Suprapubic skin (tissue), 4 donors: ENCODE data around the gene DNASE2B. TPM values are rescaled to one million over a fixed set of nuclear protein-coding genes. Genes with fewer than 3 reads are reported as not detected.

Experiments
- DNase-seq, 2 donors: peaks; one replicate each; pipeline ENCODE4 v3.0.0-alpha.2; 2019; ENCODE audit warnings: low spot score in 2 of 2
- H3K27ac ChIP-seq: fragments of 200-600 bp; sonication (generic); one replicate; pipeline ENCODE4 v1.5.1; 2019
- H3K27me3 ChIP-seq: fragments of 200-600 bp; sonication (generic); one replicate; pipeline ENCODE4 v1.5.1; 2019
- H3K36me3 ChIP-seq: fragments of 200-600 bp; sonication (generic); one replicate; pipeline ENCODE4 v1.5.1; 2019
- H3K4me1 ChIP-seq: fragments of 200-600 bp; sonication (generic); one replicate; pipeline ENCODE4 v1.5.1; 2019
- H3K4me3 ChIP-seq: fragments of 200-600 bp; sonication (generic); one replicate; pipeline ENCODE4 v1.5.1; 2019; ENCODE audit warnings: mild to moderate bottlenecking
- H3K9me3 ChIP-seq: fragments of 200-600 bp; sonication (generic); one replicate; pipeline ENCODE4 v1.5.1; 2019
- CTCF ChIP-seq, 2 donors: fragments of 200-600 bp in 1 of 2; fragments of 450-650 bp in 1 of 2; sonication (generic) in 1 of 2; IDR thresholded peaks; one replicate each; pipeline ENCODE4 v1.5.1; 2016 to 2019; ENCODE audit warnings: antibody characterized with exemption in 2 of 2, mild to moderate bottlenecking in 1 of 2, moderate library complexity in 1 of 2
- EP300 ChIP-seq: sonication (generic); formaldehyde crosslinking; IDR thresholded peaks from one replicate; pipeline ENCODE4 v1.6.1; 2017; ENCODE audit warnings: antibody characterized with exemption
- POLR2A ChIP-seq, 2 donors: fragments of 450-650 bp; IDR thresholded peaks; one replicate each; pipeline ENCODE4 v1.6.1; 2017; ENCODE audit warnings: antibody characterized with exemption in 2 of 2, mild to moderate bottlenecking in 2 of 2, moderate library complexity in 2 of 2
- POLR2AphosphoS5 ChIP-seq, 3 donors: sonication (generic); formaldehyde crosslinking; IDR thresholded peaks; one replicate each; pipeline ENCODE4 v1.6.1; 2017; ENCODE audit warnings: antibody characterized with exemption in 3 of 3
- WGBS: methylation state at CpG from one replicate; pipeline ENCODE4 v1.1.5; 2018; 5-methylcytosine and 5-hydroxymethylcytosine counted together
- total RNA-seq, 4 donors: library from RNA; depleted of rRNA; stranded (reverse); fragments of >200 nt; gene quantifications; one replicate each; pipeline ENCODE4 v1.1.0, GENCODE V29; 2016

The DNASE2B gene
- total RNA-seq, 4 donors from 2014 or later, result 1.2 TPM; not detected in 3

DNA sequence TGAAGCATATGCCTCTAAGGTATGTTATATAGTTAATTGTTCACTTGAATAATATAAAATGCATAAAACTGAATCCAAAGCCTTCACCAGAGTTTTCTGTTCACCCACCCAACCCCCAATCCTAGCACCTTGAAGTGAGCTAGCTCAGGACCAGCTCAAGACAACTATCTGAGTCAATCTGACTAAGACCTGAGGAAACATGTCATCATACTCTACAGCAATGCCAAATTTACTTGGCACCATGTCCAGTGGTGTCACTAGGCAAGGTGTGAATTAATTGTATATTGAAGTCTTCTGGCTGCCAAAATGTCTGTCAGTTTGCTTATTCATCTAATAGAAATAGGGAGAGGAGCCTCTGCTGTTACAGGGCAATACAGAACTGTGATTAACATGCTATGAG, 3.8 kb downstream of the DNASE2B start:
- no peak for DNase-seq
- no peak for TF ChIP-seq EP300
- no peak for TF ChIP-seq POLR2A (IDR thresholded peaks at IDR 0.05)
- no peak for TF ChIP-seq POLR2AphosphoS5 (IDR thresholded peaks at IDR 0.05)
- no peak for TF ChIP-seq CTCF (IDR thresholded peaks at IDR 0.05)
- no peaks in the 10 kb centered on the region for H3K36me3 ChIP-seq
- H3K4me1 ChIP-seq, result no peaks in the 10 kb centered on the region
- H3K27ac ChIP-seq, result no peak overlapping the region
- H3K27me3 ChIP-seq, result no peaks in the 10 kb centered on the region
- no peak overlapping the region for H3K4me3 ChIP-seq
- H3K9me3 ChIP-seq, result no peaks in the 10 kb centered on the region

DNA sequence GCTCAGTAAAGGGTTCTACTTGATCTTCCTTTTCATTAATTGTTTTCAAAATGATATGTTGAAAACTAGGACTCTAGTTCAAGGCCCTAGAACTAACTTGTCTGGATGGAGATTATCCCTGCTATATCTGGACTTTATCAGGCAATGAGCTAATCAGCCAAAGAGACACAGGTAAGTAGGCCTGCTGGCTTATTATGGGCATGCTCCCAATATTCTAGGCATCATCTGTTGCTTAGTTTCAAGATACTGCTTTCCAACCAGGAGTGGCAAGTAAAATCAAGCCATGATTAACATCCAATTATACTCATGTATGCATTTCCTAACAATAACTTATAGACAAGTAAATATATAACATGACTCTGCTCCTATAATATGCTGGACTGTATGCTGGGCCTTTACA, 4.2 kb downstream of the DNASE2B start:
- no peaks in the 10 kb centered on the region for H3K4me1 ChIP-seq
- H3K36me3 ChIP-seq, result no peaks in the 10 kb centered on the region
- no peak overlapping the region for H3K27ac ChIP-seq
- H3K4me3 ChIP-seq, result no peak overlapping the region
- no peaks in the 10 kb centered on the region for H3K27me3 ChIP-seq
- TF ChIP-seq EP300 (no peak), CTCF (IDR thresholded peaks at IDR 0.05) (no peak), POLR2A (IDR thresholded peaks at IDR 0.05) (no peak), POLR2AphosphoS5 (IDR thresholded peaks at IDR 0.05) (no peak)
- H3K9me3 ChIP-seq, result no peaks in the 10 kb centered on the region
- DNase-seq, result no peak

DNA sequence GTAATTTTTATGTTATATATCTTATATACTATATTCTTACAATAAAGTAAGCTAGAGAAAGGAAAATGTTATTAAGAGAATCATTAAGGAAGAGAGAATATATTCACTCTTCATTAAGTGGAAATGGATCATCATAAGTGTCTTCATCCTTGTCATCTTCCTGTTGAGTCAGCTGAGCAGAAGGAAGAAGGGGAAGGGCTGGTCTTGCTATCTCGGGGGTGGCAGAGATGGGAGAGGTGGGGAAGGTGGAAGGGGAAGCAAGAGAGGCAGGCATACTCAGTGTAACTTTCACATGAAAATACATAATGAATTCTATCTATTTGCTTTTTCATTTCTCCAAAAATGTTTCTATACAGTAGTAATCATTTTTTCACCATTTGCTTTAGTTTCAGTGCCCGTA, 5.1 kb downstream of the DNASE2B start:
- DNase-seq, result no peak
- no peak overlapping the region for H3K4me3 ChIP-seq
- no peaks in the 10 kb centered on the region for H3K9me3 ChIP-seq
- WGBS, result 86% methylated on average over 2 of the region's 2 CpGs
- TF ChIP-seq POLR2A (IDR thresholded peaks at IDR 0.05) (no peak), POLR2AphosphoS5 (IDR thresholded peaks at IDR 0.05) (no peak), CTCF (IDR thresholded peaks at IDR 0.05) (no peak), EP300 (no peak)
- H3K27me3 ChIP-seq, result no peaks in the 10 kb centered on the region
- H3K27ac ChIP-seq, result no peak overlapping the region
- H3K4me1 ChIP-seq, result no peaks in the 10 kb centered on the region
- no peaks in the 10 kb centered on the region for H3K36me3 ChIP-seq

DNA sequence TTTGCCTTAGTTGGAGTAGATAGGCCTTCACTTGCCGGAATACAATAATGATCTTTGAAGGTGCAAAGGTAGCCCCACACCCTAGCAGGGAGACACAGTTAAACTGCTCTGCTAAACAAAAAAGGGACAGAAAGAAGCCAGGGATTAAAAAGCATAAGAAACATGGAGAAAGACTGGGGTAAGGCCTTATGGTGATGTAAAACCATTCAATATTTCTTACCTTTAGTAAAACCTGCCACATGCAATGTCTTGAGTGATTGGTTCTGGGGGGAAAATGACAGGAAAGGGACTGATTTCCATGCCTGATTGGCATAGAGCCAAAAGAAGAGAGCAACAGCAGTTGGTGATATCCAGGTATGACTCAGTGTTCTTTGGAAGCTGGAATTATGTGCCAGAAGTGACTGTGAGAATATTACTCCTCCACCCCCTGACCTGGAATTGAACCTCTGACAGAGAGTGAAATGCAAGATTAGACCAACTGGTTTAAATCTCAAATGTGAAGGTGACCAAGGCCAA, 8.1 kb downstream of the DNASE2B start:
- no peak for DNase-seq
- WGBS, result 96% methylated on average over 1 of the region's 1 CpG
- Histone ChIP-seq H3K4me1 (no peaks in the 10 kb centered on the region), H3K27me3 (no peaks in the 10 kb centered on the region), H3K9me3 (no peaks in the 10 kb centered on the region), H3K27ac (no peak overlapping the region), H3K4me3 (no peak overlapping the region), H3K36me3 (no peaks in the 10 kb centered on the region)
- TF ChIP-seq POLR2A (IDR thresholded peaks at IDR 0.05) (no peak), CTCF (IDR thresholded peaks at IDR 0.05) (no peak), POLR2AphosphoS5 (IDR thresholded peaks at IDR 0.05) (no peak), EP300 (no peak)

DNA sequence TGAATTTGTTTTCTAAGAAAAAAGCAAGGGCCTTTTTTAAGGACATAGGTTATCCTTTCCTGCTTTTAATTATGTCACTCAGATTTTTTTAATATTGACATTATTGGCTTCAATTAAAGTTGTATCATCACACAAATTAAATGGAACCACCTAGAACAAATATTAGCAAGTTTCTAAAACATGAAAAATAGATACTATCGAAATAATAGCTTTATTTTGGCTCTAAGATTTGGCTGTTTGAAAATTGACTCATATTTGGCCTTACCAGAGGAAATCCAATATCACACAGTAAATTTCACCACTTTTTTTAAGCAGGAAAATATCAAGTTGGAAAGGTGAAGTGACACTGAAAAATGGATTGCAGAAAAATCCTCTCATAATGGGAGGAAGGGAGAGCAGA, 9.2 kb downstream of the DNASE2B start:
- Histone ChIP-seq H3K4me1 (no peaks in the 10 kb centered on the region), H3K9me3 (no peaks in the 10 kb centered on the region), H3K4me3 (no peak overlapping the region), H3K27ac (no peak overlapping the region), H3K27me3 (no peaks in the 10 kb centered on the region), H3K36me3 (no peaks in the 10 kb centered on the region)
- TF ChIP-seq POLR2AphosphoS5 (IDR thresholded peaks at IDR 0.05) (no peak), EP300 (no peak), CTCF (IDR thresholded peaks at IDR 0.05) (no peak)
- WGBS, result 63% methylated on average over 1 of the region's 1 CpG
- no peak for DNase-seq
